Activated B cell treated with CpG ODN at 0.5 μM for 24 hours (primary cell): Measurements from ENCODE around the gene NFYC. TPM values are rescaled to one million over a fixed set of nuclear protein-coding genes. Genes with fewer than 3 reads are reported as not detected.

Source experiments
- ATAC-seq: fragments of 200-7000 bp; cut with Tn5 transposase; one replicate; pipeline ENCODE4 v1.10.0; 2021; ENCODE audit warnings: low read depth, mild to moderate bottlenecking, moderate library complexity
- CTCF ChIA-PET: fragments of 350-600 bp; sonication (Branson Sonifier 250); formaldehyde crosslinking; loops from one replicate; lab custom pipeline; 2021; ENCODE audit warnings: antibody characterized with exemption; lab: Charles Lee
- POLR2A ChIA-PET: fragments of 350-600 bp; sonication (Branson Sonifier 250); formaldehyde crosslinking; loops from one replicate; lab custom pipeline; 2021; ENCODE audit warnings: antibody characterized with exemption; lab: Charles Lee
- DNase-seq: peaks from one replicate; pipeline ENCODE4 v3.0.0; 2022
- H3K27ac Mint-ChIP-seq: one replicate; pipeline ENCODE4 v1.8.0; 2020; ENCODE audit warnings: mixed read lengths
- H3K27me3 Mint-ChIP-seq: one replicate; pipeline ENCODE4 v1.8.0; 2021; ENCODE audit warnings: mixed read lengths
- H3K36me3 Mint-ChIP-seq: one replicate; pipeline ENCODE4 v1.8.0; 2021; ENCODE audit warnings: low read depth, mixed read lengths
- H3K4me1 Mint-ChIP-seq: one replicate; pipeline ENCODE4 v1.8.0; 2021; ENCODE audit warnings: mixed read lengths
- H3K4me3 Mint-ChIP-seq: one replicate; pipeline ENCODE4 v1.8.0; 2020; ENCODE audit warnings: mild to moderate bottlenecking, mixed read lengths
- H3K9me3 Mint-ChIP-seq: one replicate; pipeline ENCODE4 v1.8.0; 2020; ENCODE audit warnings: mixed read lengths
- intact Hi-C: fragments of 100-400 bp; cut with micrococcal nuclease; formaldehyde crosslinking; loops from one replicate; pipeline ENCODE4 v1.15.1; 2024
- total RNA-seq: library from RNA; stranded (reverse); gene quantifications from 2 replicates; pipeline ENCODE4 v1.2.3, GENCODE V29; 2022
- TF ChIP-seq, protein P1 (sequence below): fragments of 200-600 bp; IDR thresholded peaks from one replicate; pipeline ENCODE4 v1.8.0; 2022; ENCODE audit warnings: antibody characterized with exemption, mild to moderate bottlenecking

NFYC gene
- total RNA-seq, 1 donor from 2014 or later = 76.0 TPM

DNA sequence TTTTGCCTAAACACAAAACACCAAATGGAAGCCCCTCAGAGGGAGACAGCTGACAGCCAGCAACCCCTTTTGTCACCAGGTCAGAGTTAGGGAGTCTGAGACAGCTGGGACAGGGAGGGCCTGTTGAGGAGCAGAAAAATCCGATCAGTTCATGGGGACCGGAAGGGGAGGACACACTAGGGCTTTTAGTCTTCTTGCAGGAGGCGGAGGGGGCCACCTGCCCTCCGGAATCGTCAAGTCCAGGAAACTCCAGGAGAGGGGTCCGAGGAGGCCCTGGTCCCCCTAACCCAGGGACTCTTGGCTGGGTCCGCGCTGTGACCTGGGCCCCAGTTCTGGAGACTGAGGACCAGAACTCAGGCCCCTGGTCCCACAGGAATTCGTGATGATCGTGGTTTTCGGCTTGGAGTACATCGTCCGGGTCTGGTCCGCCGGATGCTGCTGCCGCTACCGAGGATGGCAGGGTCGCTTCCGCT, 126.3 kb downstream of the NFYC start:
- CTCF ChIA-PET = no interaction called here
- Mint-ChIP-seq H3K27me3 (no peaks in the 10 kb centered on the region), H3K4me1 (peaks cover 13% of the 10 kb centered on the region), H3K9me3 (no peaks in the 10 kb centered on the region), H3K27ac (peak overlapping the region; percentile 66), H3K36me3 (no peaks in the 10 kb centered on the region), H3K4me3 (peak overlapping the region; percentile 85)
- intact Hi-C loops = loop anchor here (1.0 kb wide), 3 partner anchors 9 to 44 kb away; partner anchors contain the start of gene CITED4
- POLR2A ChIA-PET = interaction anchor here (1.6 kb wide), 1 partner anchor 9 kb away, joined by 3 read pairs; no protein-coding TSS in a partner anchor
- DNase-seq (no peak), ATAC-seq (peak; percentile 47)
- TF ChIP-seq, protein P1, sequence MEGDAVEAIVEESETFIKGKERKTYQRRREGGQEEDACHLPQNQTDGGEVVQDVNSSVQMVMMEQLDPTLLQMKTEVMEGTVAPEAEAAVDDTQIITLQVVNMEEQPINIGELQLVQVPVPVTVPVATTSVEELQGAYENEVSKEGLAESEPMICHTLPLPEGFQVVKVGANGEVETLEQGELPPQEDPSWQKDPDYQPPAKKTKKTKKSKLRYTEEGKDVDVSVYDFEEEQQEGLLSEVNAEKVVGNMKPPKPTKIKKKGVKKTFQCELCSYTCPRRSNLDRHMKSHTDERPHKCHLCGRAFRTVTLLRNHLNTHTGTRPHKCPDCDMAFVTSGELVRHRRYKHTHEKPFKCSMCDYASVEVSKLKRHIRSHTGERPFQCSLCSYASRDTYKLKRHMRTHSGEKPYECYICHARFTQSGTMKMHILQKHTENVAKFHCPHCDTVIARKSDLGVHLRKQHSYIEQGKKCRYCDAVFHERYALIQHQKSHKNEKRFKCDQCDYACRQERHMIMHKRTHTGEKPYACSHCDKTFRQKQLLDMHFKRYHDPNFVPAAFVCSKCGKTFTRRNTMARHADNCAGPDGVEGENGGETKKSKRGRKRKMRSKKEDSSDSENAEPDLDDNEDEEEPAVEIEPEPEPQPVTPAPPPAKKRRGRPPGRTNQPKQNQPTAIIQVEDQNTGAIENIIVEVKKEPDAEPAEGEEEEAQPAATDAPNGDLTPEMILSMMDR = no peak

DNA sequence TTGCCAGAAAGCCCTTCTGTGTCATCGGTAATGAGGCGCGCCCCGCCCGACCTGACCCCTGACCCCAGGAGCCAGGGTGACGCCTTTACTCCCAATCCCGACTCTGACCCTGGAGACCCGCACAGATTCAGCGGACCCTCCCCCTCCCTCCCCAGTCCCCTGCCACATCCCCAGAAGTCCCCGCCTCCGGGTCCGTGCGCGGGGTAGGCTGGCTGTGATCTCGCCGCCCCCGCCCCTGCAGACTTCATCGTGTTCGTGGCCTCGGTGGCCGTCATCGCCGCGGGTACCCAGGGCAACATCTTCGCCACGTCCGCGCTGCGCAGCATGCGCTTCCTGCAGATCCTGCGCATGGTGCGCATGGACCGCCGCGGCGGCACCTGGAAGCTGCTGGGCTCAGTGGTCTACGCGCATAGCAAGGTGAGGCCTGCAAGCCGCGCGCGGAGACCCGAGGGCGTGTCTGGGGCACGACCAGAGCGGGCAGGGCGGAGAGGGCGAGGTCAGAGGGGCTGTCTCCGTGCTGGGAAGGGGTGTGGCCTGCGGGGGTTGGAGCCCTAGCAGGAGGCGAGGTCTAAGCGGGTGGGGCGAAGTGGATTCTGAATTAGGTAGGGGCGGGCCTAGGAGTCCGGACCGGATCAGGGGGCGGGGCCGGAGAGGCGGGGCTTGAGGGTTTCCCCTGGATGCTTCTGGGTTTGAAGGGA, 126.9 kb downstream of the NFYC start:
- intact Hi-C loops = loop anchor here (1.0 kb wide), 3 partner anchors 9 to 44 kb away; partner anchors contain the start of gene CITED4
- H3K36me3 Mint-ChIP-seq = no peaks in the 10 kb centered on the region
- peak; percentile 99 for ATAC-seq
- peaks cover 13% of the 10 kb centered on the region for H3K4me1 Mint-ChIP-seq
- ChIA-PET CTCF (no interaction called here), POLR2A (interaction anchor here (1.6 kb wide), 1 partner anchor 9 kb away, joined by 3 read pairs; no protein-coding TSS in a partner anchor)
- peak overlapping the region; percentile 85 for H3K4me3 Mint-ChIP-seq
- peak overlapping the region; percentile 66 for H3K27ac Mint-ChIP-seq
- H3K9me3 Mint-ChIP-seq = no peaks in the 10 kb centered on the region
- DNase-seq = peak; percentile 68
- H3K27me3 Mint-ChIP-seq = no peaks in the 10 kb centered on the region
- TF ChIP-seq, protein P1 = no peak

DNA sequence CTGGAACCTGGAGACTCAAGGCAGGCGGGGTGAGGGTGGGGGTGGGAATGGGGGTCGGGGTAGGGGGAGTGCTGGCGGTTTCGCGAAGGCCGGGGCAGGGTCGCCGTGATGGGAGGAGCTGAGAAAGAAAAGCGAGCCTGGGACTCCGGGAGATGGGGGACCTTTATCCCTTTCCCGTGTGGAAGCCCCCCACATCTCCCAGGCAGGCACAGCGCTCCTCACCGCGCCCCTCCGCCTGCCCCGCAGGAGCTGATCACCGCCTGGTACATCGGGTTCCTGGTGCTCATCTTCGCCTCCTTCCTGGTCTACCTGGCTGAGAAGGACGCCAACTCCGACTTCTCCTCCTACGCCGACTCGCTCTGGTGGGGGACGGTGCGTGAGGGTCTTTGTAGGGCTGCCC, 127.6 kb downstream of the NFYC start:
- TF ChIP-seq, protein P1 = no peak
- Mint-ChIP-seq H3K27ac (no peak overlapping the region), H3K36me3 (no peaks in the 10 kb centered on the region), H3K9me3 (no peaks in the 10 kb centered on the region), H3K4me1 (peaks cover 13% of the 10 kb centered on the region), H3K4me3 (peak overlapping the region; percentile 85), H3K27me3 (no peaks in the 10 kb centered on the region)
- POLR2A ChIA-PET = interaction anchor here (1.6 kb wide), 1 partner anchor 10 kb away, joined by 3 read pairs; no protein-coding TSS in a partner anchor
- DNase-seq = no peak
- ATAC-seq = no peak
- CTCF ChIA-PET = no interaction called here
- intact Hi-C loops = no loop called here

DNA sequence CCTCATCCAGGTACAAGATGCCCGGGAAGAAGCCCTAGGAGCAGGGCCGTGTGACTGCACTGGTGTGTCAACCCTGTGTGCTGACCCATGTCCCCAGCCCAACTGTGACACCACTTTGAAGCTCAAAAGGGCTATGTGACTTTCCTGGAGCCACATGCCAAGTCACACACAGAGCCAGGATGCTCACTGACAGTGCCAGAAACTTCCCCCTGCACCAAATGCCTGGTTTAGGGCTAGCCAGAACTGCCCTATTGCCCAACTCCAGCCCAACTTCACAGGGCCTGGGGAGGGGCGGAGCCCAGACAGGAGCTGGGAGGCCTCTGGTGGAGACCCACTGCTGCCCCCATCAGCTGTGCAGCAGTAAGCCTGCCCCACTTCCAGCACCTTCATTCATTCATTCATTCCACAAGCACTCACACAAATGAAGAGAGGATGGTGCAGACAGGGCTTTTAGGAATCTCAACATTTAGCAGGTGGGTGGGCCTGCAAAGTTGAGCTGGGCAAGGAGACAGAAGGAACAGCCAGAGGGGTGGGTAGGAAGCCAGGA, 128.8 kb downstream of the NFYC start:
- H3K9me3 Mint-ChIP-seq = no peaks in the 10 kb centered on the region
- POLR2A ChIA-PET = no interaction called here
- H3K27me3 Mint-ChIP-seq = no peaks in the 10 kb centered on the region
- CTCF ChIA-PET = interaction anchor here (1.2 kb wide), 1 partner anchor 46 kb away, joined by 4 read pairs; no protein-coding TSS in a partner anchor
- no peak for ATAC-seq
- intact Hi-C loops = no loop called here
- no peak overlapping the region for H3K27ac Mint-ChIP-seq
- H3K4me1 Mint-ChIP-seq = peaks cover 19% of the 10 kb centered on the region
- TF ChIP-seq, protein P1 = no peak
- DNase-seq = no peak
- H3K4me3 Mint-ChIP-seq = no peak overlapping the region
- H3K36me3 Mint-ChIP-seq = no peaks in the 10 kb centered on the region

Other genes with a start within 250 kb of the NFYC start
- gene ZFP69B, start 241.2 kb upstream of the NFYC start, total RNA-seq = 8.9 and 10.4 TPM in 2 replicates
- 4.5 and 5.1 TPM in 2 replicates for gene ZFP69, start 214.4 kb upstream of the NFYC start, total RNA-seq
- 11.4 and 13.8 TPM in 2 replicates for gene EXO5, start 182.9 kb upstream of the NFYC start, total RNA-seq
- gene ZNF684, start 160.1 kb upstream of the NFYC start, total RNA-seq = 5.0 and 5.4 TPM in 2 replicates
- 5.5 and 6.2 TPM in 2 replicates for gene RIMS3, start 26.0 kb upstream of the NFYC start, total RNA-seq
- 0.20 and 0.27 TPM in 2 replicates for gene KCNQ4, start 92.1 kb downstream of the NFYC start, total RNA-seq
- 0.54 and 0.98 TPM in 2 replicates for gene CITED4, start 170.7 kb downstream of the NFYC start, total RNA-seq